ENCODE results near the gene DLGAP1. TPM values are rescaled to one million over a fixed set of nuclear protein-coding genes. Genes with fewer than 3 reads are reported as not detected.
A peak's percentile ranks its signal among the peaks of the same experiment; 100 is the strongest.

The DLGAP1 gene
- total and polyA plus RNA-seq, 10 donors: 0.11 to 6.0 (median 2.1) TPM

- H3K27me3 ChIP-seq (replicated peaks in 1 of 7): no peaks in the 10 kb centered on the region
- DNase-seq: no peak
- WGBS, 5 donors: 14 to 37% (median 27%) methylated on average over 7 of the region's 7 CpGs
- peaks cover 38 to 70% (median 56%) of the 10 kb centered on the region in 6 donors for H3K4me1 ChIP-seq
- no peaks in the 10 kb centered on the region for H3K9me3 ChIP-seq
- peaks cover 0 to 21% (median 0%) of the 10 kb centered on the region in 6 donors for H3K36me3 ChIP-seq
- H3K4me3 ChIP-seq: peak overlapping the region; percentile 27 to 75 (median 44)
- H3K27ac ChIP-seq: peak overlapping the region; percentile 94 to 98 (median 96)
- TF ChIP-seq CTCF (IDR thresholded peaks at IDR 0.05 in 8 of 11, conservative IDR thresholded peaks at IDR 0.05 in 3 of 11) (no peak), POLR2AphosphoS5 (IDR thresholded peaks at IDR 0.05) (peak in 2 of 3 donors; percentile 24 to 66)
- intact Hi-C loops (cut with DNase I; ENCODE audit: low total_unique reads): no loop called here
Observed at GRCh38 chr18:3595369-3596273, 859.5 kb downstream of the DLGAP1 start.

DNA sequence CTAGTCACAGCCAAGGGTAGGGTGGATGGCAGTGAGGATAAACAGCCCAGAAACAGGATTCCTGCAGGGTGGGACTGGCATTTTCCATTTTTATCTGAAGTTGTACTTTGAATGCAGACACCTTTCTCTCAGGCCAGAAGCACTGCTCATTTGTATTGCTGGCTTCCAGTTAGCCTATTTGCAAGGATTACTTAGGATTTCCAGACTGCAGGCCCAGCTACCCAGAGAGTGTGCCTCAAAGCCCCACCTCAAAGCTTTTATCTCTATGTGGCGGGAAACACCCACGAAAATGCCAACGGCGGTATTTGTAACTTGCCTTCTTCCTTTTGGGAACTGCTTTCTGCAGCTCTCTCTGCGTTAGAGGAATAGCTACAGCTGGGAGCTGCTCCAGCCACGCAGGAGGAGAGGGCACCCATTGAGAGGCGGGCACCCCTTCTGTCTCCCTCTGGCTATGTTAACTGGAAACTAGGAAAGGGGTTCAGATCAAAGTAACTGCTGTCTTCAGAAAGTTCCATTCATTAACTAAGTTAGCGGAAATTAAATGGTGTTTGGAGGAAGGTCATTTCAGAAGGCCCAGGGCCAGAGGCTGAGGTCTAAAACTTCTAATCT, 860.2 kb downstream of the DLGAP1 start:
- no peak for DNase-seq
- H3K27me3 ChIP-seq (replicated peaks in 1 of 7): no peaks in the 10 kb centered on the region
- intact Hi-C loops (cut with DNase I; ENCODE audit: low total_unique reads): loop anchor here (5.0 kb wide), 1 partner anchor 148 kb away; no protein-coding TSS in a partner anchor
- WGBS, 5 donors: 12 to 21% (median 21%) methylated on average over 8 of the region's 8 CpGs
- peaks cover 0 to 21% (median 0%) of the 10 kb centered on the region in 6 donors for H3K36me3 ChIP-seq
- peaks cover 38 to 70% (median 56%) of the 10 kb centered on the region in 6 donors for H3K4me1 ChIP-seq
- H3K9me3 ChIP-seq: no peaks in the 10 kb centered on the region
- no peak for TF ChIP-seq CTCF (IDR thresholded peaks at IDR 0.05 in 8 of 11, conservative IDR thresholded peaks at IDR 0.05 in 3 of 11)
- TF ChIP-seq POLR2AphosphoS5 (IDR thresholded peaks at IDR 0.05): peak in 1 of 3 donors; percentile 41
- peak overlapping the region; percentile 27 to 75 (median 44) for H3K4me3 ChIP-seq
- H3K27ac ChIP-seq: peak overlapping the region; percentile 94 to 98 (median 96)

DNA sequence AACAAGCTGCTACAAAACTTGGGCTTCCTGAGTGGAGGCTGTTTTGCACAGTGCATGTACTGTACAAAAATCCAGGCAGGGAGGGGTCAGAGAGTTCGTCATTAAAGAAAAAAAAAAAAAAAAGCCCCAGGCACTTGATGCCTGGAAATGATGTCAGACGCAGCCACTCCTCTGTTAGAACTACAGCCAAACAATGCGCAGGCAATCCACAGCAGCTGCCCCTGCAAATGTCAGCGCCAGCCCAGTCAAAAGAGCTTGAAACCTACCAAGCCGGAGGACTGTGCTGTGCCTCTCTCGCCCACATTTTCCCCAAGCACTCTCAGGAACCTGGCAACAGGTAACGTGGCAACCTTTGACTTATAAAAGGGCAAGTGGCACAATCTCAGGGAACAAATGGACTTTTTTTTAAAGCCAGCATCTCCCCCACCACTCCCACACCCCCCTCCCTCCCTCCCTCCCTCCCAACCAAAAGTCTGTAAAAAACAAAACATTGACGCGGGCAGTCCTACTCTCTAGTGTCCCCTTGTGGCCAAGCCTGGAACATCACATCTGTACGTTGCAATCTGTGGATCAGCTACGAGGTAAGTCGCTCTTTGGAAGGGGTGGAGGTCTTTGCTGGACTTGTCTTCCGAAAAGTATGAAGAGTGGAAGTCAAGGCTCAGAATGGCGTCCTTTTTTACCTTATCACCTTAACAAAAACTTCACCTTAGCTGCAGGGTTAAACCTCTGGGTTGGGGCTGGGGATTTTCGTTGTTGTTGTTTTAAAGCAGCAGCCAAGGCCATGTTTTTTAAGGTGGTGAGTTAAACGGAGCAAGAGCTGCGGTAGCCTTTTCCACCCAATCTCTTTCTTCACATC, 861.0 kb downstream of the DLGAP1 start:
- intact Hi-C loops (cut with DNase I; ENCODE audit: low total_unique reads): loop anchor here (5.0 kb wide), 1 partner anchor 147 kb away; no protein-coding TSS in a partner anchor
- 0 to 1% (median 0%) methylated on average over 17 of the region's 17 CpGs for WGBS, 5 donors
- H3K27ac ChIP-seq: peak overlapping the region; percentile 94 to 98 (median 96)
- peaks cover 0 to 18% (median 0%) of the 10 kb centered on the region in 6 donors for H3K36me3 ChIP-seq
- H3K27me3 ChIP-seq (replicated peaks in 1 of 7): no peaks in the 10 kb centered on the region
- no peaks in the 10 kb centered on the region for H3K9me3 ChIP-seq
- peak overlapping the region; percentile 27 to 75 (median 44) for H3K4me3 ChIP-seq
- DNase-seq: peak; percentile 92
- TF ChIP-seq POLR2A (IDR thresholded peaks at IDR 0.05) (peak in 2 of 3 donors; percentile 51 to 78), POLR2AphosphoS5 (IDR thresholded peaks at IDR 0.05) (peak; percentile 45 to 97 (median 90)), CTCF (IDR thresholded peaks at IDR 0.05 in 8 of 11, conservative IDR thresholded peaks at IDR 0.05 in 3 of 11) (peak; percentile 65 to 95 (median 89))
- peaks cover 38 to 67% (median 52%) of the 10 kb centered on the region in 6 donors for H3K4me1 ChIP-seq

All from spleen (tissue), 11 donors.